Trophoblast cell (in vitro differentiated cells and primary cell): ENCODE results near the gene NKG7.

ENCODE experiments used
- DNase-seq, 2 donors: peaks; one replicate each; pipeline ENCODE4 v3.0.0-alpha.2; 2016
- H2AFZ ChIP-seq: 2 replicates; pipeline ENCODE4 v1.6.1; 2013; ENCODE audit warnings: low read length, moderate library complexity, mild to moderate bottlenecking; ENCODE audit not compliant: insufficient read depth, poor library complexity
- H2AK5ac ChIP-seq: 2 replicates; pipeline ENCODE4 v1.6.1; 2013; ENCODE audit warnings: mild to moderate bottlenecking, low read length
- H2BK120ac ChIP-seq: 2 replicates; pipeline ENCODE4 v1.6.1; 2013; ENCODE audit warnings: low read length, mild to moderate bottlenecking, moderate library complexity; ENCODE audit not compliant: insufficient read depth, poor library complexity
- H2BK12ac ChIP-seq: 2 replicates; pipeline ENCODE4 v1.6.1; 2013; ENCODE audit warnings: mild to moderate bottlenecking, low read length, moderate library complexity
- H2BK5ac ChIP-seq: 2 replicates; pipeline ENCODE4 v1.6.1; 2013; ENCODE audit warnings: low read length, low read depth, moderate library complexity, mild to moderate bottlenecking; ENCODE audit not compliant: poor library complexity
- H3K14ac ChIP-seq: 2 replicates; pipeline ENCODE4 v1.6.1; 2013; ENCODE audit warnings: mild to moderate bottlenecking, low read length
- H3K18ac ChIP-seq: 2 replicates; pipeline ENCODE4 v1.6.1; 2013; ENCODE audit warnings: mild to moderate bottlenecking, low read length
- H3K23ac ChIP-seq: 2 replicates; pipeline ENCODE4 v1.6.1; 2013; ENCODE audit warnings: low read length
- H3K27ac ChIP-seq: 2 replicates; pipeline ENCODE4 v1.5.1; 2013; ENCODE audit warnings: low read depth, mild to moderate bottlenecking, inconsistent platforms, low read length, moderate library complexity
- H3K27me3 ChIP-seq: 2 replicates; pipeline ENCODE4 v1.6.1; 2013; ENCODE audit warnings: inconsistent platforms, mild to moderate bottlenecking, low read length, moderate library complexity; ENCODE audit not compliant: insufficient read depth
- H3K36me3 ChIP-seq, 2 experiments: 1 replicate in 1 of 2; 2 replicates in 1 of 2; pipeline ENCODE4 v1.6.1; 2013; ENCODE audit warnings: low read length in 2 of 2, mild to moderate bottlenecking in 2 of 2, moderate library complexity in 1 of 2; ENCODE audit not compliant: insufficient read depth in 2 of 2, control insufficient read depth in 1 of 2
- H3K4ac ChIP-seq: 2 replicates; pipeline ENCODE4 v1.6.1; 2013; ENCODE audit warnings: low read depth, mild to moderate bottlenecking, low read length, moderate library complexity
- H3K4me1 ChIP-seq, 2 experiments: 1 replicate in 1 of 2; 2 replicates in 1 of 2; pipeline ENCODE4 v1.6.1; 2013; ENCODE audit warnings: low read length in 2 of 2, mild to moderate bottlenecking in 2 of 2, moderate library complexity in 1 of 2; ENCODE audit not compliant: insufficient read depth in 2 of 2, control insufficient read depth in 1 of 2
- H3K4me2 ChIP-seq: 2 replicates; pipeline ENCODE4 v1.6.1; 2013; ENCODE audit warnings: inconsistent platforms, mild to moderate bottlenecking, low read length, moderate library complexity
- H3K4me3 ChIP-seq: 2 replicates; pipeline ENCODE4 v1.5.1; 2013; ENCODE audit warnings: mild to moderate bottlenecking, low read depth, low read length, inconsistent platforms
- H3K79me1 ChIP-seq: one replicate; pipeline ENCODE4 v1.6.1; 2013; ENCODE audit warnings: low read length
- H3K79me2 ChIP-seq: 2 replicates; pipeline ENCODE4 v1.6.1; 2013; ENCODE audit warnings: low read length, mild to moderate bottlenecking; ENCODE audit not compliant: control insufficient read depth, insufficient read depth, poor library complexity
- H3K9ac ChIP-seq: 2 replicates; pipeline ENCODE4 v1.6.1; 2013; ENCODE audit warnings: mild to moderate bottlenecking, low read length
- H3K9me3 ChIP-seq: 2 replicates; pipeline ENCODE4 v1.6.1; 2013; ENCODE audit warnings: low read depth, mild to moderate bottlenecking, control low read depth, inconsistent platforms, low read length; ENCODE audit not compliant: insufficient read depth
- H4K12ac ChIP-seq: 2 replicates; pipeline ENCODE4 v1.6.1; 2013; ENCODE audit warnings: low read depth, mild to moderate bottlenecking, low read length, moderate library complexity
- H4K8ac ChIP-seq: 2 replicates; pipeline ENCODE4 v1.6.1; 2013; ENCODE audit warnings: low read depth, mild to moderate bottlenecking, low read length, moderate library complexity
- H4K91ac ChIP-seq: one replicate; pipeline ENCODE4 v1.6.1; 2013; ENCODE audit warnings: low read depth, mild to moderate bottlenecking, low read length, moderate library complexity
- WGBS: extraction: QIAGEN DNeasy Blood & Tissue Kit; methylation state at CpG from one replicate; pipeline ENCODE4 v1.1.7; 2013; ENCODE audit warnings: missing lambda C conversion rate; ENCODE audit not compliant: insufficient read length, insufficient coverage; ENCODE audit errors: extremely low coverage; 5-methylcytosine and 5-hydroxymethylcytosine counted together

The NKG7 gene

DNA sequence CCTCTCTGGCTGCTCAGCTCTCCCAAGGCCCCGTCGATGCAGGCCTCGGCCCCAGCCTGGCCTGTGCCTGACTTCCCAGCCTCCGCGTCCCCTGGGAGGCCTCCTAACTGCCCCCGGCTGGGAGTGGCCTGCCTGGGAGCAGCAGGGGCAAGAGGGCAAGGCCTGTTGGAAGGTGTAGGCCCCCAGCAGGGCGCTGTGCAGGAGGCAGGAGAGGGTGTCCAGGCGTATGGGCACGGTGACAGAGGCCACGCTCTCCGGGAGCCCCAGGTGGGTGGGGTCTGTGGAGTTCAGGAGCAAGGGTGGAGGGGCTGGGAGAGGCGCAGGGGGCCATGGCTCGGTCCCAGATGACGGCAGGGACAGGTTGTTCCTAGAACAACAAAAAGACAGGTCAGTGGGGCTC is 16.7 kb upstream of the NKG7 start:
- Histone ChIP-seq H3K79me1 (peaks cover 4% of the 10 kb centered on the region), H3K4me1 (peaks cover 2 to 3% of the 10 kb centered on the region in 2 experiments), H3K79me2 (no peaks in the 10 kb centered on the region), H2BK120ac (no peak overlapping the region), H2BK12ac (no peak overlapping the region), H3K27ac (no peak overlapping the region), H3K9me3 (peaks cover 2% of the 10 kb centered on the region), H4K12ac (no peak overlapping the region), H3K27me3 (no peaks in the 10 kb centered on the region), H3K23ac (no peak overlapping the region), H3K4me3 (no peak overlapping the region), H2BK5ac (no peak overlapping the region), H3K4me2 (no peak overlapping the region), H3K9ac (no peak overlapping the region), H4K8ac (no peak overlapping the region), H4K91ac (no peak overlapping the region), H3K4ac (no peak overlapping the region), H2AK5ac (no peak overlapping the region), H2AFZ (no peak overlapping the region), H3K18ac (no peak overlapping the region), H3K36me3 (no peaks in the 10 kb centered on the region), H3K14ac (no peak overlapping the region)
- no peak for DNase-seq
- no CpG with 5 or more reads among the region's 14 CpGs for WGBS

GRCh38 chr19:51387924-51388389 is 15.5 kb upstream of the NKG7 start, which contains the start of gene LIM2:
Gene LIM2, minus strand, starts transcription at chr19:51387974. Its CDS starts 531 bp downstream, at chr19:51387443.
- no peaks in the 10 kb centered on the region for H3K79me2 ChIP-seq
- no peaks in the 10 kb centered on the region for H3K4me1 ChIP-seq
- no CpG with 5 or more reads among the region's 15 CpGs for WGBS
- no peaks in the 10 kb centered on the region for H3K79me1 ChIP-seq
- no peak within 1 kb of the TSS for H4K91ac ChIP-seq
- no peak for DNase-seq
- H3K36me3 ChIP-seq, result no peaks in the 10 kb centered on the region
- no peaks in the 10 kb centered on the region for H3K27me3 ChIP-seq
- no peak within 1 kb of the TSS for H2AK5ac ChIP-seq
- H3K4ac ChIP-seq, result no peak within 1 kb of the TSS
- no peak within 1 kb of the TSS for H3K23ac ChIP-seq
- no peak within 1 kb of the TSS for H4K8ac ChIP-seq
- no peak within 1 kb of the TSS for H4K12ac ChIP-seq
- no peak within 1 kb of the TSS for H3K27ac ChIP-seq
- H3K9ac ChIP-seq, result no peak within 1 kb of the TSS
- H3K4me2 ChIP-seq, result no peak within 1 kb of the TSS
- H2AFZ ChIP-seq, result no peak within 1 kb of the TSS
- H3K18ac ChIP-seq, result no peak within 1 kb of the TSS
- H3K14ac ChIP-seq, result no peak within 1 kb of the TSS
- H3K9me3 ChIP-seq, result peaks cover 2% of the 10 kb centered on the region
- no peak within 1 kb of the TSS for H2BK5ac ChIP-seq
- H3K4me3 ChIP-seq, result no peak within 1 kb of the TSS
- no peak within 1 kb of the TSS for H2BK12ac ChIP-seq
- no peak within 1 kb of the TSS for H2BK120ac ChIP-seq

DNA sequence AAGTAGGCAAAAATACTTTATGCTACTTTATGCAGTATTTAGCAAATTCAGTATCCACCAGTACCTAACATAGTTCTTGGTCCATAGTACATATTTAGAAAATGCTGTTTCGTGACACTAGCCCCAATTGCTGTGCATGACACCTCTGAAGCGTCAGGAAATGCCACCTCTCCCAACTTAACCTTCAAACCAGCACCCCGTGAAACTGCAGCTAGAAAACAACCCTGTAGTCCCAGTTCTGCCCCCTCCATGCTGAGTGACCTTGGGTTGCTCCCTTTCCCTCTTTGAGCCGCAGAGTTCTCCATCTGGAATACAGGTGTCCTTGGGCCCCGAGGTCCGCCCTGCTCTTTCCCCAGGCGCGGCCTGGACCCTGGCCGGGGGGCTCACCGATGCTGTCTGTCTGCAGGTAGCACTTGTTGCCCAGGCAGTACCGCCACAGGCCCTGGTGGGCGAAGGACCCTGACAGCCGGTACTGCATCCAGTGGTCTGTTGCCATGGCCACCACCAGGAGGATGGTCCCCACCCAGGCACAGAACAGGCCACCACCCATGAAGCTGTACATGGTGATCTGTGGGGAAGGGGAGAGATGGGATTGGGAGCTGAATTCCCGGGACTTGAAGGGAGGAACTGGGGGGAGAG is 14.5 kb upstream of the NKG7 start:
- no peak overlapping the region for H3K14ac ChIP-seq
- H3K79me1 ChIP-seq, result no peaks in the 10 kb centered on the region
- H2BK12ac ChIP-seq, result no peak overlapping the region
- H3K27me3 ChIP-seq, result no peaks in the 10 kb centered on the region
- no peak overlapping the region for H3K4me2 ChIP-seq
- H3K4ac ChIP-seq, result no peak overlapping the region
- no peak for DNase-seq
- H3K9me3 ChIP-seq, result peaks cover 4% of the 10 kb centered on the region
- H3K4me1 ChIP-seq, result no peaks in the 10 kb centered on the region
- no peak overlapping the region for H3K27ac ChIP-seq
- no peak overlapping the region for H2BK5ac ChIP-seq
- H3K79me2 ChIP-seq, result no peaks in the 10 kb centered on the region
- no CpG with 5 or more reads among the region's 14 CpGs for WGBS
- H3K9ac ChIP-seq, result no peak overlapping the region
- no peak overlapping the region for H3K23ac ChIP-seq
- no peak overlapping the region for H2AFZ ChIP-seq
- no peak overlapping the region for H4K12ac ChIP-seq
- H2BK120ac ChIP-seq, result no peak overlapping the region
- H3K36me3 ChIP-seq, result no peaks in the 10 kb centered on the region
- H4K8ac ChIP-seq, result no peak overlapping the region
- no peak overlapping the region for H2AK5ac ChIP-seq
- H4K91ac ChIP-seq, result no peak overlapping the region
- no peak overlapping the region for H3K4me3 ChIP-seq
- H3K18ac ChIP-seq, result no peak overlapping the region

DNA sequence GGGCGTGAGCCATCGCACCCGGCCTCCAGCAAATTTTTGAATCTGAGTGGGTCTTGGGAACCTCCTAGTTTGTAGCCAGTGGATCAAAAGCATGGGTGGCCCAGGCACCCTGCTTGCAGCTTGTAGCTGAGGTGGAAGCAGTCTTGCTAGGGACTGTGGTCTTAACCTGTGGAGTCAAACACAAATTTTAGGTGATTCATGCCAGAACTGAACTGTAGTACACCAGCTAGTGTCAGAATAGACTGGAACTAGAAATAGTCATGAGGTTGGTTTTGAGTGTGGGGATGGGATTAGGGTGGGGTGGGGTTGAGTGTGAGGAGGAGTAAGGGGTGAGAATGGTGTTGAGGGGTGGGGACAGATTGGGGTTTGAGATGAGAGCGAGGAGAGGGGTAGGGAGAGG is 9.6 kb upstream of the NKG7 start:
- no peak for DNase-seq
- Histone ChIP-seq H3K27me3 (no peaks in the 10 kb centered on the region), H3K9me3 (peaks cover 7% of the 10 kb centered on the region), H2AFZ (no peak overlapping the region), H3K4ac (no peak overlapping the region), H3K4me3 (no peak overlapping the region), H3K14ac (no peak overlapping the region), H3K27ac (no peak overlapping the region), H3K79me2 (no peaks in the 10 kb centered on the region), H3K79me1 (no peaks in the 10 kb centered on the region), H2BK5ac (no peak overlapping the region), H3K9ac (no peak overlapping the region), H3K18ac (no peak overlapping the region), H3K23ac (no peak overlapping the region), H2BK120ac (no peak overlapping the region), H2AK5ac (no peak overlapping the region), H4K91ac (no peak overlapping the region), H3K4me2 (no peak overlapping the region), H4K12ac (no peak overlapping the region), H2BK12ac (no peak overlapping the region), H3K4me1 (no peaks in the 10 kb centered on the region), H3K36me3 (no peaks in the 10 kb centered on the region), H4K8ac (no peak overlapping the region)
- 100% methylated on average over 1 of the region's 4 CpGs for WGBS
